Measurements from ENCODE around the gene PSMA6. TPM values are rescaled to one million over a fixed set of nuclear protein-coding genes. Genes with fewer than 3 reads are reported as not detected.

PSMA6 gene
- total RNA-seq, 6 experiments from 2014 or later, result 66.9 to 122 (median 81.1) TPM

DNA sequence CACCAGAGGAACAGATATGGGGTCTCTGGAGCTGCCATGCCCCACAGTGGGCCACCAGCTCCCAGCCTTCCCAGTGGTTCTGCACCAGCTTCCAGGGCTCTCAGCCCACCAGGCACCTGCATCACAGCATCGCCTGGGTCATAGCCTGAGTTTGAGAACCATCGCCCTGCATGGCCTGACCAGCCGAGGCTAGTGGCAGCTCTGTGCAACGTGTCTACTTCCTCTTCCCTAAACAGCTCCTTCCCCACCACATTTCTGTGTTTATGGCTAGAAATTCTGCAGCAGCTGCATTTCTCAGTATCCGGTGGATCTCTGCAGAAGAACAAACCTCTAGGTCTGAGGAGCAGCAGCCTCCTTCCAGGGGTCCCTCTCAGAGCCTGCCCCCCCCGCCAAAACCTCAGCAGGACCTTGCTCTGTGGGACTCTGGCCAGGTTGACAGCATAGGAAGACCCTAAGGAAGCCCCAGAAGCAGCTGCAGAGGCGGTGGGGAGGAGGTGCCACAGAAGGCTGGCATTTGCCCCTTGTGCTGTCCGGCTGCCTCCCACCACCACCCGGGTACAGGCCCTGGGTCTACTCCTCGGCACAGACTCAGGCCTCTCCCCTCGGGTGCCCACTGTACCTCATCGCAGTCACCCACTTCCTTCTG lies 47.7 kb downstream of the PSMA6 start:
- peaks cover 2 to 82% (median 44%) of the 10 kb centered on the region in 4 donors for H3K4me1 ChIP-seq
- H3K27ac ChIP-seq, result peak overlapping the region; percentile 38 to 98 (median 96)
- peak in 2 of 3 donors; percentile 56 to 68 for DNase-seq
- TF ChIP-seq, protein P1, sequence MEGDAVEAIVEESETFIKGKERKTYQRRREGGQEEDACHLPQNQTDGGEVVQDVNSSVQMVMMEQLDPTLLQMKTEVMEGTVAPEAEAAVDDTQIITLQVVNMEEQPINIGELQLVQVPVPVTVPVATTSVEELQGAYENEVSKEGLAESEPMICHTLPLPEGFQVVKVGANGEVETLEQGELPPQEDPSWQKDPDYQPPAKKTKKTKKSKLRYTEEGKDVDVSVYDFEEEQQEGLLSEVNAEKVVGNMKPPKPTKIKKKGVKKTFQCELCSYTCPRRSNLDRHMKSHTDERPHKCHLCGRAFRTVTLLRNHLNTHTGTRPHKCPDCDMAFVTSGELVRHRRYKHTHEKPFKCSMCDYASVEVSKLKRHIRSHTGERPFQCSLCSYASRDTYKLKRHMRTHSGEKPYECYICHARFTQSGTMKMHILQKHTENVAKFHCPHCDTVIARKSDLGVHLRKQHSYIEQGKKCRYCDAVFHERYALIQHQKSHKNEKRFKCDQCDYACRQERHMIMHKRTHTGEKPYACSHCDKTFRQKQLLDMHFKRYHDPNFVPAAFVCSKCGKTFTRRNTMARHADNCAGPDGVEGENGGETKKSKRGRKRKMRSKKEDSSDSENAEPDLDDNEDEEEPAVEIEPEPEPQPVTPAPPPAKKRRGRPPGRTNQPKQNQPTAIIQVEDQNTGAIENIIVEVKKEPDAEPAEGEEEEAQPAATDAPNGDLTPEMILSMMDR (IDR thresholded peaks at IDR 0.05), result no peak
- no peak for TF ChIP-seq POLR2A (IDR thresholded peaks at IDR 0.05)
- no peaks in the 10 kb centered on the region for H3K9me3 ChIP-seq
- 46% methylated on average over 5 of the region's 12 CpGs for WGBS (ENCODE audit: insufficient coverage, low coverage, low lambda C conversion rate, missing lambda C conversion rate)
- intact Hi-C loops (cut with DNase I), result loop anchor here (5.0 kb wide), 1 partner anchor 62 kb away; the partner anchor contains the start of gene NFKBIA (in 2 of the 2)
- no peak for ATAC-seq
- H3K4me3 ChIP-seq, result no peak overlapping the region
- no peaks in the 10 kb centered on the region for H3K27me3 ChIP-seq
- no peaks in the 10 kb centered on the region for H3K36me3 ChIP-seq

DNA sequence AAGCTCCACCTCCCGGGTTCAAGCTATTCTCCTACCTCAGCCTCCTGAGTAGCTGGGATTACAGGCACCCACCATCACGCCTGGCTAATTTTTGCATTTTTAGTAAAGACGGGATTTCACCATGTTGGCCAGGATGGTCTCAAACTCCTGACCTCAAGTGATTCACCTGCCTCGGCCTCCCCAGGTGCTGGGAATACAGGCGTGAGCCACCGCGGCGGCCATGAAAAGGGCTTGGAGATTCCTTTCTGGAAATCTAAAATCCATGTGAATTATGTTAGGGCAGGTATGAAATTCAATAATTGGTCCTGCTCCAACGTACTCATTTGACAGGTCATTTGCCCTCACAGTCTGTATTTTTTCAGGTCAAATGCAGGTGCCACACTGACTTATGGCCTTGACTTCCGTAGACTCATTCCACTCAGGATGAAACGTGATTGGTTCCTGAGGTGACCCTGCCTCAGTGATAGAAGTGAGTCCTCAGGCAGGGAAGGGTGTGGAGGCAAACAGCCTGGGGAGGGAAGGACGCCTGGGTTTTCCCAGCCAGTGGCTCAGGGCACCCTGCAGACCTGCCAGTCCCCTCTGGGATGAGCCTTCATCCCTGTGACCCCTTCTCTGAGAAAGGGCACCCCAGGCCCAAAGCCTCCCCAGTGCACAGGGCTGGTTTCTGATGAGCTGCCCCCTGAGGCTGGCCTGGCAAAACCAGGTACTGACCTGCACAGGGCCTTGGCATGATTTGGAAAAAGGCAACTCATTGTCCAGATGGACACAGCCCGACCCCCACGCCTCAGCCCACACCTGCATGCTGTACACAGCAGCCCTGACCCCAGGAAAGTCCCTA lies 48.7 kb downstream of the PSMA6 start:
- no peak for TF ChIP-seq POLR2A (IDR thresholded peaks at IDR 0.05)
- TF ChIP-seq, protein P1 (IDR thresholded peaks at IDR 0.05), result no peak
- Histone ChIP-seq H3K36me3 (no peaks in the 10 kb centered on the region), H3K4me3 (peak overlapping the region in 1 of 3 donors; percentile 30), H3K27ac (peak overlapping the region; percentile 83 to 98 (median 96)), H3K27me3 (no peaks in the 10 kb centered on the region), H3K9me3 (no peaks in the 10 kb centered on the region), H3K4me1 (peaks cover 2 to 80% (median 39%) of the 10 kb centered on the region in 4 donors)
- intact Hi-C loops (cut with DNase I), result no loop called here
- WGBS (ENCODE audit: insufficient coverage, low coverage, low lambda C conversion rate, missing lambda C conversion rate), result 37% methylated on average over 11 of the region's 14 CpGs
- DNase-seq (peak in 2 of 3 donors; percentile 60 to 66), ATAC-seq (peak in 1 of 4 donors; percentile 2)

DNA sequence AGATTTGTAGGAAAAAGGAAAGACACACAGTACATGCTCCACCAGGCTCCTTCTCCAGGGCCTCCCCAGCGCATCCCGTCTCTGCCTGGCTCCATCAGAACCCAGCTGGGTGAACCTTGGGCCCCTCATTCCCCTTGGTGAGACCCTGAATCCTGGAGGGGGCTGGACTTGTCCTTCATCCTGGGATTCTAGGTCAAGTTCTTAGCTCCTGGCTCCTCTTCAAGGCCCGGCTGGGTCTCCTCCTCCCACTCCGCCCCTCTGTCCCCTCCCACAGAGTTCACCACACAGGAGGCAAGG lies 49.2 kb downstream of the PSMA6 start:
- intact Hi-C loops (cut with DNase I), result no loop called here
- ATAC-seq (peak in 3 of 4 donors; percentile 0), DNase-seq (peak in 1 of 3 donors; percentile 99)
- no peaks in the 10 kb centered on the region for H3K36me3 ChIP-seq
- no peaks in the 10 kb centered on the region for H3K27me3 ChIP-seq
- H3K27ac ChIP-seq, result peak overlapping the region; percentile 83 to 98 (median 96)
- H3K4me1 ChIP-seq, result peaks cover 2 to 81% (median 36%) of the 10 kb centered on the region in 4 donors
- WGBS (ENCODE audit: insufficient coverage, low coverage, low lambda C conversion rate, missing lambda C conversion rate), result 17% methylated on average over 4 of the region's 4 CpGs
- no peaks in the 10 kb centered on the region for H3K9me3 ChIP-seq
- H3K4me3 ChIP-seq, result peak overlapping the region in 1 of 3 donors; percentile 30
- no peak for TF ChIP-seq POLR2A (IDR thresholded peaks at IDR 0.05)
- TF ChIP-seq, protein P1 (IDR thresholded peaks at IDR 0.05), result no peak

DNA sequence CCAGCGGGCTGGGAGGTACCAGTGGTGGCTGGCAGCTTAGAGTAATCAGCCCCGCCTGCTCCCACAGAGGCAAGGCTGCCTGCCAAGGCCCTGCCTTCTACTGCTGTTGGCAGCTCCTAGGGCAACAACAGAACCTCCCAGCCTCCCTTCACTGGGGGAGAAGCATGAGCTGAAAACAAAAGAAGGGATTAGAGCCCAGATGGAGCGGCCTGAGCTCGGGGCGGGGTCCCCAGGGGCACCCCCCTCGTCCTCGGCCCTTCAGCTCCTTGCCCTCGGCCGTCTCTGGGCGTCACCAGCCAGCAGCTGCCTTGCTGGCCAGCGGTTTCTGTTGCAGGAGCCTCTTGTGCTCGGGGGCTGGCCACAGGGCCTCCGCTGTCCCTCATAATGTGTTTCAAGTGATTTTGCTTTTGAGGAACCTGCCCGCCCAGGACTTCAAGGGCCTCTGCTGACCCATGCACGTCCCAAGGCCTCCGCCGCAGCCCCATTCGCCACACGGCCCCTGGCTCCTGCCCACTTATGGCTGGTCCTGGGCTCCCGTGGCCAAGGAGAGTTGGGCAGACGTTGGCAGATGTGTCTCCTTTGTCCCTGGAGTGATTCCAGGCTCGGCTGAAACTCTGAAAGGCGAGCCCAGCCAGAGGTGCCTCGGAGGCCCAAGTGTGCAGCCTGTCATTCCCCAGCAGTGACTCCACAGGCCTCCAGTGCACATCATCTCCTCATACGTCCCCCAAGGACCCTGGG lies 49.7 kb downstream of the PSMA6 start:
- DNase-seq (peak; percentile 89 to 99 (median 96)), ATAC-seq (peak; percentile 75 to 91 (median 81))
- Histone ChIP-seq H3K36me3 (no peaks in the 10 kb centered on the region), H3K27me3 (no peaks in the 10 kb centered on the region), H3K9me3 (no peaks in the 10 kb centered on the region), H3K4me3 (peak overlapping the region; percentile 11 to 47 (median 40)), H3K27ac (peak overlapping the region; percentile 83 to 98 (median 96)), H3K4me1 (peaks cover 2 to 85% (median 34%) of the 10 kb centered on the region in 4 donors)
- intact Hi-C loops (cut with DNase I), result no loop called here
- TF ChIP-seq, protein P1 (IDR thresholded peaks at IDR 0.05), result no peak
- TF ChIP-seq POLR2A (IDR thresholded peaks at IDR 0.05), result peak; percentile 82
- WGBS (ENCODE audit: insufficient coverage, low coverage, low lambda C conversion rate, missing lambda C conversion rate), result no CpG with 5 or more reads among the region's 25 CpGs
